ENCODE results near the gene IQCN. TPM values are rescaled to one million over a fixed set of nuclear protein-coding genes. Genes with fewer than 3 reads are reported as not detected.

Gene IQCN

Small RNA genes lying within 50 kb of the gene (small RNA-seq; reads per million reads assigned to genes)
- gene MIR3188 (ENCODE audit: insufficient read depth) (not detected), gene RPL39P38 (ENCODE audit: insufficient read depth) (not detected)

Data from neuronal stem cell (in vitro differentiated cells).